SW480 (cell line): ENCODE measurements around the gene TNS1.
A peak's percentile ranks its signal among the peaks of the same experiment; 100 is the strongest.

Experiments
- DNase-seq: peaks from one replicate; pipeline ENCODE4 v3.0.0-alpha.2; 2016; ENCODE audit warnings: low spot score

TNS1 gene

GRCh38 chr2:217848351-217848957 is 154.3 kb downstream of the TNS1 start:
- no peak for DNase-seq

GRCh38 chr2:217847552-217848350 is 155.0 kb downstream of the TNS1 start:
- no peak for DNase-seq

GRCh38 chr2:217847115-217847514 is 155.7 kb downstream of the TNS1 start:
- DNase-seq: no peak

- no peak for DNase-seq
Observed at GRCh38 chr2:217846321-217846743, 156.5 kb downstream of the TNS1 start.

GRCh38 chr2:217845301-217845700 is 157.5 kb downstream of the TNS1 start:
- DNase-seq: no peak

GRCh38 chr2:217844696-217845095 is 158.1 kb downstream of the TNS1 start:
- no peak for DNase-seq

GRCh38 chr2:217843324-217843723 is 159.5 kb downstream of the TNS1 start:
- DNase-seq: no peak

- no peak for DNase-seq
Observed at GRCh38 chr2:217842017-217842416, 160.8 kb downstream of the TNS1 start.

- DNase-seq: no peak
Observed at GRCh38 chr2:217840522-217840921, 162.3 kb downstream of the TNS1 start.

GRCh38 chr2:217839750-217840107 is 163.1 kb downstream of the TNS1 start:
- no peak for DNase-seq

GRCh38 chr2:217839073-217839749 is 163.6 kb downstream of the TNS1 start:
- no peak for DNase-seq

- DNase-seq: no peak
Observed at GRCh38 chr2:217838409-217838831, 164.4 kb downstream of the TNS1 start.

GRCh38 chr2:217837530-217837929 is 165.3 kb downstream of the TNS1 start:
- no peak for DNase-seq

GRCh38 chr2:217836901-217837491 is 165.8 kb downstream of the TNS1 start:
- peak; percentile 54 for DNase-seq

- DNase-seq: no peak
Observed at GRCh38 chr2:217835931-217836891, 166.6 kb downstream of the TNS1 start.

- DNase-seq: no peak
Observed at GRCh38 chr2:217834744-217835513, 167.9 kb downstream of the TNS1 start.

- no peak for DNase-seq
Observed at GRCh38 chr2:217834057-217834620, 168.7 kb downstream of the TNS1 start.

- no peak for DNase-seq
Observed at GRCh38 chr2:217833439-217833838, 169.4 kb downstream of the TNS1 start.

GRCh38 chr2:217832987-217833386 is 169.8 kb downstream of the TNS1 start:
- no peak for DNase-seq

- DNase-seq: no peak
Observed at GRCh38 chr2:217832115-217832514, 170.7 kb downstream of the TNS1 start.
